HTERT RPE-1 (cell line): Measurements from ENCODE around the gene MOSMO.
"Not testable (repeated sequence)": the region's sequence is repeated elsewhere in the genome, so short reads cannot be mapped to it uniquely, and the experiment has no call there.

Experiments used
- in situ Hi-C: fragments of 300-500 bp; cut with MboI; formaldehyde crosslinking; loops from 4 replicates; pipeline ENCODE4 v1.14.3; 2020; ENCODE audit warnings: low sequenced_read_pairs

MOSMO gene

DNA sequence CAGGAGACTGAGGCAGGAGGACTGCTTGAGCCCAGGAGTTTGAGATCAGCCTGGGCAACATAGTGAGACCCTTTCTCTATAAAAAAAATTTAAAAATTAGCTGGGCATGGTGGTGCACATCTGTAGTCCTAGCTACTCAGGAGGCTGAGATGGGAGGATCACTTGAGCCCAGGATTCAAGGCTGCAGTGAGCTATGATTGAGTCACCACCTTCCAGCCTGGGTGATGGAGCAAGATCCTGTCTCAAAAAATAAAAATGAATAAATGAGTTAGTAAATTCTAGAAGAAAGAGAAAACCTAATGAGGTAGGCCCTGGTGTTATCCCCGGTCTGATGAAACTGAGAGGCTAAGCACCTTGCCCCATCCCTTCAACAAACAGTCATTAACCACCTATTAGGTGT, 5.9 kb upstream of the MOSMO start:
- in situ Hi-C loops: not testable (repeated sequence)

DNA sequence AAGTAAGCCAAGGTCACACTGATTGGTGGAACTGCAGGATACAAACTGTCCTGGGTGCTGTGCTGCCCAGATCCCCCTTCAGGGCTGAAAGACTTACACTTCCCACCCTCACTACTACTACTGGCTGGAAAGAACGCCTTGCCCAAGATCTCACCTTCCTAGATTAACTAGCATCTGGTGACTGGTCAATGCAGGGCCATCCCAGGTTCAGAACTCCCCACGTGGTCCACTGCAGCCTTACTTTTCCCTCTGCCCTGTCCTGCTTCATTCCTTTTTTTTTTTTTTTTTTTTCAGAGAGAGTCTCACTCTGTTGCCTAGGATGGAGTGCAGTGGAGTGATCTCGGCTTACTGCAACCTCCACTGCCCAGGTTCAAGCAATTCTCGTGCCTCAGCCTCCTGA, 4.7 kb upstream of the MOSMO start:
- in situ Hi-C loops: no loop called here

DNA sequence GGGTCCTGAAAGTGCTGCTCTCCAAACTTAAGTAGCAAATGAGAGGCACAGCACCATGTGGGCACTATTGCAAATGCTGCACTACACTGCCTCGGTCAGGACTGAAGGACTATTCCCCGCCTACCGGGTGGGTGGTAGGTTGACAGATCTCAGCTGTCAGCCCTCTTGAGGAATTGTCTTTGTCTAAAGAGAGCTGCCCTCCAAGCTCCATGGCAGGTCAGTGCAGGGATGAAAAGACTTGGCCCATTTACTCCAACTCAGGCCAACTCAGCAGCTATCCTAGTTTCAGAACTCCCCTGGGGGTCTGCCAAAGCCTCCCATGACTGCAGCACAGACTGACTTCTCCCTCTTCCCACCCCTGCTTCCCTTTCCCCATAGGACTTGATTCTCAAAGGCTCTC, 3.6 kb upstream of the MOSMO start:
- in situ Hi-C loops: no loop called here

DNA sequence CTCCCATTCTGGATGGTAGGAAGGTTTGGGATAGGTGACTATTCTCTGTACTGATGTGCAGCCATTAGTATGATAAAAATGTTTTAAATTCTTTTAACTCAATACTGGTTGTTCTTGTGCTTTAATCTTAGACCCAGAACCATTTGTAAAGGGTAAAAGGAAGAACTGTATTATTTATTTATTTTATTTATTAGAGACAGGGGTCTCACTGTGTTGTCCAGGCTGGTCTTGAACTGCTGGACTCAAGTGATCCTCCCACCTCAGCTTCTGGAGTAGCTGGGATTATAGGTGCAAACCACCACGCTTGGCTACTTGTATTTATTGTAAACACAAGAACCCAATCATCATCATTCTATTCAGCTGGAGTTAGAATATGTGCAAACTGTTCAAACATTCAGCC, 2.2 kb upstream of the MOSMO start:
- in situ Hi-C loops: no loop called here

DNA sequence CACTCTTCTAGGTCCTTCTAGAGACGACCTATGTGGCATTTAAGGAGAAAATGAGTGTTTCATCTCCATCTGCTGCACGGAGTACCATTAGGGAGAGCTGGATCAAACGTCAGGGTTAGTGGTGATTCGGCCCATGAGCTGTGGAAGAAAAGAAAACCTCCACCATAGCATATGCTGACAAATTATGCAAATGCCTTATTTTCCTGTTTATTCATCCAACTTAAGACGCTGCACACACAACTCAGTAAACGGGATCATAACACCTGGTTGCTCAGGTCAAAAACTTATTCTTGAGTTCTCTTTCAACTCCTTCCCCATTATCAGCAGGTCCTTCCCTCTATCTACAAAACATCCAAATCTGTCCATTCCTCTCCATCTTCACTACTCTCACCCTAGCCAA, 1.3 kb upstream of the MOSMO start:
- in situ Hi-C loops: no loop called here

DNA sequence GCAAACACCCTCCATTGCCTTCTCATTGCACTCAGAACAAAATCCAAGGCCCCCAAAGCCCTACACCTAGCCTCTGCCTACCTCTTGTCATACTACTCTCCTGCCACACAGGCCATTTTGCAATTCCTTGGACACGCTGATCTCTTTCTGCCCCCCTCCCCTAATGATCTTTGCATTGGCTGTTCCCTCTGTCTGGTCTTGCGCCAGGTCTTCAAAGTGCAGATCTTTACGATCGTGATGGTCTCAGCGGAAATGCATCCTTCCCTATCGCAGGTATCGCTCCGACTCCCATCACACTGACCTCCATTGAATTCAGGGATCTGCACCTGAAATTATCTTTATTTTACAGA, 777 bp upstream of the MOSMO start:
- in situ Hi-C loops: no loop called here

DNA sequence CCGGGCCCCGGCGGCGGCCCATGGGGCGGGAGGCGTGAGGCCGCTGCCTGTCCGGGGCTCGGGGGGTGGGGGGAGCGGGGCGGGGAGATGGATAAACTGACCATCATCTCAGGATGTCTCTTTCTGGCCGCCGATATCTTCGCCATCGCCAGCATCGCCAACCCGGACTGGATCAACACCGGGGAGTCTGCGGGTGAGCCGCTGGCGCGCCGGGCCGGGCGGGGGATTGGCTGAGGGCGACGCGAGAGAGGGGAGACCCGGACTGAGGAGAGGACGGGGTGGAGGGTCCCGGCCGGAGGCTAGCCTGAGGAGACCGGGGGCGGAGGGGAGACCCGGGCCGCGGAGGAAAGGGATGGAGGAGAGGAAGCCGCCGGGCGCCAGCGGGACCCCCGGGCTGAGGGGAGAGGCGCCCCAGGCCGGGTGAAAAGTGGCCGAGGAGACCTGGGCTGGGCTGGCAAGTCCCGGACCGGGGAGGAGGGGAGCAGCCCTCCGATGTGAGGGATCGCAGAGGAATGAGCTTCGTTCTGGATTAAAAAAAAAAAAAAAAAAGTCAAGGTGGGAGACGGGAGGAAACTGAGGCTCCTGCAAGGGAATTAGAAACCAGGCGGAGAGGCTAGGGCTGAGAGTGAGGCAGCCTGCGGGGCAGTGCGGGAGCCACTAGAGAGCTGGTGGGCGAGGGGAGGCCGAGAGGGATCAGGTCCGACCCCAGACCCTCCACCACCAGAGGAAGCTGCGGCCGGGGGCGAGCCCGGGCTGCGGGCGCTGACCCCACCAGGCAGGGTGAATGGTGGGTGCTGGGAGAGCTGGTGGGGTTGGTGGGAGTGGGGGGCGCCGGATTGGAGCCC, 526 bp downstream of the MOSMO start:
- in situ Hi-C loops: no loop called here

DNA sequence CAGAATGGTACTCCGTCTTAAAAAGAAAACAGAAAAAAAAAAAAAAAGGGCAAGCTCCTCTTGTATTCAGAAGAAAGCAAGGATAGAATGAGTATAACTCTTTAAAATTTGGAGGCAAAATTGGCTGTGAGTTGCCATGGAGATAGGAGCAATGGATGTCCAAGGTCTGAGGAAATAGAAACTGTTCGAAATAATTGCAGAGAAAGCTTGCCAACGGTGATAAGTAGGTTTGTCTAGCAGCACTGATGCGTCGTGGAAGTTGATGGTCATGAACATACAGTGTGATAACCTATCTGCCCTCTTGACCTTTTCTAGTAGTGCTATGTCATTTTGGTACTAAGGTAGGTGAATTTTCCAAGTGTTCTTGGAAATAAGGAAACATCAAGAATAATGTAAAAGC, 3.0 kb downstream of the MOSMO start:
- in situ Hi-C loops: no loop called here

DNA sequence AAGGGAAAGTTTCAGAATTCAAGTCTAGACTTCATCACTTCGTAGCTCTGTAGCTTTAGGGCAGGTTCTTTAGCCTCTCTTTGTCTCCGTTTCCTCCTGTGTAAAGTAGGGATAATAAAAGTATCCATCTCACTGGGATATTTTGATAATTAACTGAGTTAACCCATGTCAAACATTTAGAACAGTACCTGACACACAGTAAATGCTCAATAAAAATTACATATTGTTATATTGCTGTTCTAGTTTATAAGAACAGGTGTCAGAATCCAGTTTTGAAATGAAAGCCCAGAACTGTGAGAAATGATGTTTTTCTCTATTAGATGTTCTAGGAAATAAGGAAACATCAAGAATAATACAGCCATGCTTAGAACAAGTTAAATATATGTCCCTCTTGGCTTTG, 4.3 kb downstream of the MOSMO start:
- in situ Hi-C loops: no loop called here

DNA sequence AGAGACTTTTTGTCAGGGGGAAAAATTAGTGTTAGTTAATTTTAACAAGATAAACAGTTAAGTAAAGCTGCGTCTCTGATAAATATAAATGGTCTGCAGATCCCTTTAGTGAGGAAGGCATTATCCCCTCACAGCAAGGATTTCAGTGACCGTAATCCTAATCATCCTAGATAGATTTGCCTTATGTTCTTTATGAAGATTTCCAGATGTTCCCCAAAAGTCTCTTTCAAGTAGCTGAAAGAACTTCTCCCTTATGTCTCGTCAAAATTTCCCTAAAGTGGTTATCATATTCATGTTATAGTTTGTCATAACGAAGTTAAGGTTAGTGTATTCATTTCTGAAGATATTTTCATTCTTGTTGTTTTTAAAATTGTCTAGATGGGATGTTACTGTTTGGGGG, 5.6 kb downstream of the MOSMO start:
- in situ Hi-C loops: no loop called here

DNA sequence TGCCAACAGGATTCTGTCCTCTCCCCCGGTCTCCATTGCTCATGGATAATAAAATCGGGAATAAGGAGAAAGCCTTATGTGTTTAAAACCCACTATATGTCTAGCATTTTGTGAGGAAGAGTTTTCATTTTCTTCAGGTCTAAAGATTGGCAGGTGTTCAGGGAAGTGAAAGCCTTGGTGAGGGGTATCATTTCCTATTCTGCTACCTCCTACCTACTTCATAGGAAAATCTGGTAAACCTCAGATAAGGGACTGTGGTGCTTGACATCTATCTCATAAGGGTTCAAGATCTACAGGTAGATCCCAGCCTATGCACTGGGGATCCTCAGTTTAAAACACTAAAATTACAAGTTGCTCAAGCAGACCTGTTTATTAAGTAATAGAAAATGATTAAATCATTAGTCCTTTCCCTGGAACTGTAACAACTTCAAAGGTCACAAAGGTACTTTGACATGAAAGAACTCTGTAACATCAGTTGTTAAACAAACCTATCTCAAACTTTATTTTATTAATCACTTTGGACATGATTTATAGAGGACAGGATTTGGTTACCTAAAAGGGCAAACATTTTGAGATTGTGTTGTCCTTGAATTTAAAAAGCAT, 6.5 kb downstream of the MOSMO start:
- in situ Hi-C loops: no loop called here

DNA sequence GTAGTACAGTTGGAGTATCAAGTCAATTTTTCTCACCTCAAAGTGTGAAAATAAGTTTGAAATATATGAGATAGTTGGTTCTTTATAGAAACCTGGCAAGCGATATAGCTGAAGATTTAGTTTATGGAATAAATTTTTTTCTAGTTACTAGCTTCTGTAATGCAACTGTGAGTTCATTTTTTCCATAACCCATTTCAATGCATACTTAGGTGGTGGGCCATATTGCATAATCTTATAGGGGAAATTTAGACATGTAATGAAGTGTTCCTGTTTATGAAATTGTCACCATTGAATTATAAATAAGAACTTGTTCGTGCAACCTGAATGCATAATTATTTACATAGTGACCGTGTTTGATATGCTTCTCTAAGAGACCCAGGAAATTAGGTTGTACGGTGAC, 9.0 kb downstream of the MOSMO start:
- in situ Hi-C loops: no loop called here

DNA sequence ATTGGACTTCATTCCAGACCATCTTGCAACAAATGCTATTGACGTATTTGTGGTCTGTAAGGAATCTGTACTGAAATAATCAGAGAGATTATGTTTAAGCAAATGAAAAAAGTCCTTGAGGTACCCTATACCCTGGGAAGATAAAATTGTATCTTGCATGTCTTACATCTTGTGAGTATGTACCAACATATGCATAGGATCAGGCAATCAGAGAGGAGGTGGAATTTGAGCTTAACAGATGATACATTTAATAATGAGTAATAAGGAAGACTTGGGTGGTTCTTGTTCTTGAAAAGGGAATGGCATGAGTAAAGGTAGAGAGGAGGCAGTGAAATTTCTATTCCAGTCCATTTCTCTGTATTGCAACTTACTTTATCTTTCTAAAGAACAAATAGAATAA, 10.6 kb downstream of the MOSMO start:
- in situ Hi-C loops: no loop called here

DNA sequence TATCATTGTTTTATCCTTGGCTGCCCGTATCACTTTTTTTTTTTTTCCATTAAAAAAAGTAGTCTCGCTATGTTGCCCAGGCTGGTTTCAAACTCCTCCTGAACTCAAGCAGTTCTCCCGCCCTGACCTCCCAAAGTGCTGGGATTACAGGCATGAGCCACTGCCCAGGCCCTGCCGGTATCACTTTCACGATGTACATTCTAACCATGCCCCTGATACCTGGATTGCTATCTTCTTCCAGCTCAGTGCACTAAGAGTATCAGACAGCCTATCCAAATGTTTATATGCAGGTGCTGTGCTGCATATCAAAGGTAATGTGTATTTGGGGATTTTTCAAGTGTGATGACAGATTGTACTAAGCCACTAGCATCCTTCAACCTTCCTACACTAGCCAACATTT, 14.2 kb downstream of the MOSMO start:
- in situ Hi-C loops: no loop called here

DNA sequence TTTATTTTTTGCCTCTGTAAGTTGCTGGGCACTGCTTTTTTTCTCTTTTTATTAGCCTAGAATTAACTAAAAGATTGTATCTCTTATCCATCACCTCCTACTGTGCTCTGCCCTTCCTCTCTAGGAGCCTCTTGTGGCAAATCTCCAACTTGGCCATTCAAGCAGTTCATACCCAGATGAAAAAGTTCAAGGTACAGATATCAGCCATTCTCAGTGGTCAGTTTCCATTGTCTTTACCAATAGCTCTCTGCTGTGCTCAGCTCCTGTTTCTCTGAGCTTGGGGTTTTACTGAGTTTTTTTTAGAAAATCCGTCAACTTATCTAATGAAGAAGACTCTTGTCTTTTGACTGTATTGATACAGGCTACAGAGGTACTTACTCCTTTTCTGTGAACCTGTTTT, 15.6 kb downstream of the MOSMO start:
- in situ Hi-C loops: no loop called here

DNA sequence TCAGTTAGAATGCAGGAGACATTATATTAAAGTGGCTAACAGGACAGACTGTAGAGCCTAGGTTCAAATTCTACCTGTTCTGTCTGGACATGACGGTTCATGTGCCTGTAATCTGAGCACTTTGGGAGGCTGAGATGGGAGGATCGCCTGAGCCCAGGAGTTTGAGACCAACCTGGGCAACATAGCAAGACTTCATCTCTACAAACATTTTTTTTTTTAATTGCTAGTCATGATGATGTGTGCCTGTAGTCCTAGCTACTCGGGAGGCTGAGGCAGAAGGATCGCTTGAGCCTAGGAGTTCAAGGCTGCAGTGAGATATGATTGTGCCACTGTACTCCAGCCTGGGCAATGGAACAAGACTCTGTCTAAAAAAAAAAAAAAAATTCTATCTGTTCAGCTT, 16.9 kb downstream of the MOSMO start:
- in situ Hi-C loops: not testable (repeated sequence)

DNA sequence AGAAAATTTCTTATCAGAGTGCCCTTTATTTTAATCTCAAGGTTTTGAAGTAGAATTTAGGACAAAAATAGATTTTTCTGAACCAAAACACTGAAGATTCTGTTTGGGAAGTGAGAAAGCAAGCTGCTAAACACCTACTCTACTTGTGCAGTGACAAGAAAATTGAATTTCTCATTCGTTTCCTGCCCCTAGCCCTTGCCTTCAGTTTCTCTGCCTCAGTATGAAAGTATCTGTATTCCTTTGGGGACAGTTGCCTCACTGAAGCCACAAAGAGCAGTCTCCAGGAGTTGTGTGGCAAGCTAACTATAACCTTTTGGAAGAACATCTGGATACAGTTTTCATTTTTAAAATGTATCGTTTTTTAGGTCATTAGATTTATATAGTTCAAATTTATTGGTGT, 19.7 kb downstream of the MOSMO start:
- in situ Hi-C loops: no loop called here

DNA sequence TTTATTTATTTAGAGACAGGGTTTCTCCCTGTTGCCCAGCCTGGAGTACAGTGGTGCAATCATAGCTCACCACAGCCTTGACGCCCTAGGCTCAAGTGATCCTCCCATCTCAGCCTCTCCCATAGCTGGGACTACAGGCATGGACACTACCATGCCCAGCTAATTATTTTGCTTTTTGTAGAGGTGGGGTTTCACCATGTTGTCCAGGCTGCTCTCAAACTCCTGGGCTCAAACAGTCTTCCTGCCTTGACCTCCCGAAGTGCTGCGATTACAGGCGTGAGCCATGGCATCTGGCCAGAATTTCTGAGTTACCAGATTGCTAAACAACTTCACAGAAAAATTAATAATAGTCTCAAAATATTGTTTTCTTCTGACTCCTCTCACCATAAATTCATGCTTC, 21.7 kb downstream of the MOSMO start:
- in situ Hi-C loops: no loop called here

DNA sequence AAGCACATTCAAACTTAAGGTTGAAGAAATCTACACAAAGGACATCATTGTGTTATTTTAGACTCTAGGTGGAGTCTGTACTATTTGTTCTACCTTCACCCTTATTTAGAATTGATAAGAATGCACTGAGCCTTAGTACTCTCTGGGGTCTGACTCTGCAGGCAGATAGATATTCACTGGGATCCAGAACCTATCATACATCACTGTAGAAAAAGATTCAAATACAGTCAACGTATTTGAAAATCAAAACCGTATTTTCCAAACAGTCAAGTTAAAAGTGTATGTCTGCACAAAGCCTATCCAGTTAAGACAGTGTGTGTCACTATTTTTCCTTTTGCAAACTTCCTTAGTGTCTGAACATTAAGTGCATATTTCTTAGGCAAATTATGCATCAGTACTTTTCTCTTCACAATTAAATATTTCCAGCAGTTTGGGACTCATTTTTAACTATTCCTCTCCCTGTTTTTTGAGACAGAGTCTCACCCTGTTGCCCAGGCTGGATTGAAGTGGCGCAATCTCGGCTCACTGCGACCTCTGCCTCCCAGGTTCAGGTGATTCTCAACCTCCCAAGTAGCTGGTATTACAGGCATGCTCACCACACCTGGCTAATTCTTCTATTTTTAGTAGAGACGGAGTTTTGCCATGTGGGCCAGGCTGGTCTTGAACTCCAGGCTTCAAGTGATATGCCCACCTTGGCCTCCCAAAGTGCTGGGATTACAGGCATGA, 22.3 kb downstream of the MOSMO start:
- in situ Hi-C loops: no loop called here

DNA sequence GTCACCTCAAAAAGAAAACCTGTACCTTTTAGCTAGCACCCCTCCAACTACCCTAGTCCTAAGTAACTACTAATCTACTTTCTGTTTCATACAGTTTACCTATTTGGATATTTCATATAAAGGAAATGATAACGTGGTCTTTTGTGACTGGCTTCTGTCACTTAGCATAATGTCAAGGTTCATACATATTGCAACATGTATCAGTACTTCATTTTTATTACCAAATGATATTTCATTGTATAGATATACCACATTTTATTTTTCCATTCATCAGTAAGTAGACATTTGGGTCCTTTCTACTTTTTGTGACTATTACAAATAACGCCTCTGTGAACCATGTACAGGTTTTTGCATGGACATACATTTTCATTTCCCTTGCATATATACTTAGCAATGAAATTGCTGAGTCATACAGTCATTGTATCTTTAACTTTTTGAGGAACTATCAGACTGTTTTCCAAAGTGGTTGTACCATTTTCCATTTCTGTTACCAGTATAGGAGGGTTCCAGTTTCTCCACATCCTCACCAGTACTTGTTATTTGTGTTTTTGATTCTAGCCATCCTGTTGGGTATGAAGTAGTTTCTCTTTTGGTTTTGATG, 23.7 kb downstream of the MOSMO start:
- in situ Hi-C loops: no loop called here

DNA sequence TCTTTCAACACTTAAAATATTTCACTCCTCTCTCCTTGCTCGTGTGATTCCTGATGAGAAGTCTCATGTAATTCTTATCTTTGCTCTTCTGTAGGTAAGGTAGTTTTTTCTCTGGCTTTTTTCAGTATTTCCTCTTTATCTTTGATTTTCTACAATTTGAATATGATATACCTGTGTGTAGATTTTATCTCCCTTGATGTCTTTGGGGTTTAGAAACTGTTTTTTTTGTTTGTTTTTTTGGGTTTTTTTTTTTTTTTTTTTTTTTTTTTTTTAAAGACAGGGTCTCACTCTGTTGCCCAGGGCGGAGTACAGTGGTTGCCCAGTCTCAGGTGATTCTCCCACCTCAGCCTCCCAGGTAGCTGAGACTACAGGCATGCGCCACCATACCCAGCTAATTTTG, 26.6 kb downstream of the MOSMO start:
- in situ Hi-C loops: no loop called here

DNA sequence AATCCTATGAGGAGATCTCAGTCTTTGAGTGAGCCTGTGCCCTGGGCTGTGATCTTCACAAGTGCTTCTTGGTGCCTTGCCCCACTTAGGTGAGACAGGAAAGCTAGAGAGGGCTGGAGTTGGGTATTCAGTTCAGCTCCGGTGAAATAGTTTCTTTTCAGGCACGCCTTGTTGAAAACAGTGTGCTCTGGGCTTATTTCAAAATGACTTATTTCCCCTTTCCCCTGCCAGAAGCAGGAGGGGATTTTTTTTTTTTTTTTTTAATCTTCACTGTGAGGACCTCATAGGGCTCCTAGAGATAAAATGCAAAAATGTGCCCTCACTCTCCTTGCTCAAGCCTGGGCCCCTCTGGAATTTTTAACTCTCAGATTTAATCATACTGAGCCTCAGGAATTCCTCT, 27.2 kb downstream of the MOSMO start:
- in situ Hi-C loops: no loop called here
